Gastrocnemius medialis (tissue), 4 donors: Measurements from ENCODE around the gene GJC2.

ENCODE experiments used
- CTCF ChIP-seq, 5 experiments: fragments of 450-650 bp in 3 of 5; fragments of 200-600 bp in 2 of 5; sonication (generic) in 2 of 5; IDR thresholded peaks in 4 of 5; conservative IDR thresholded peaks in 1 of 5; 1 replicate in 4 of 5; 2 replicates in 1 of 5; pipeline ENCODE4 v1.5.1; 2016 to 2019; ENCODE audit warnings: antibody characterized with exemption in 5 of 5, mild to moderate bottlenecking in 3 of 5, moderate library complexity in 3 of 5
- POLR2A ChIP-seq, 2 donors: fragments of 450-650 bp; IDR thresholded peaks; one replicate each; pipeline ENCODE4 v1.6.1; 2017; ENCODE audit warnings: antibody characterized with exemption in 2 of 2, mild to moderate bottlenecking in 2 of 2, moderate library complexity in 2 of 2

GRCh38 chr1:228170666-228171065, 20.9 kb downstream of the GJC2 start:
- TF ChIP-seq CTCF (IDR thresholded peaks at IDR 0.05 in 4 of 5, conservative IDR thresholded peaks at IDR 0.05 in 1 of 5) = no peak
- no peak for TF ChIP-seq POLR2A (IDR thresholded peaks at IDR 0.05)
